ENCODE results near the gene NOM1.
A peak's percentile ranks its signal among the peaks of the same experiment; 100 is the strongest.

Gene NOM1

GRCh38 chr7:157007470-157008066 is 58.1 kb downstream of the NOM1 start:
- H3K27ac ChIP-seq: no peak overlapping the region
- DNase-seq (ENCODE audit: low spot score): no peak
- ChIA-PET POLR2A (ENCODE audit: low non-redundant PET) (no interaction called here), CTCF (no interaction called here)
- TF ChIP-seq CTCF (conservative IDR thresholded peaks at IDR 0.05; ENCODE audit: low read depth): no peak

DNA sequence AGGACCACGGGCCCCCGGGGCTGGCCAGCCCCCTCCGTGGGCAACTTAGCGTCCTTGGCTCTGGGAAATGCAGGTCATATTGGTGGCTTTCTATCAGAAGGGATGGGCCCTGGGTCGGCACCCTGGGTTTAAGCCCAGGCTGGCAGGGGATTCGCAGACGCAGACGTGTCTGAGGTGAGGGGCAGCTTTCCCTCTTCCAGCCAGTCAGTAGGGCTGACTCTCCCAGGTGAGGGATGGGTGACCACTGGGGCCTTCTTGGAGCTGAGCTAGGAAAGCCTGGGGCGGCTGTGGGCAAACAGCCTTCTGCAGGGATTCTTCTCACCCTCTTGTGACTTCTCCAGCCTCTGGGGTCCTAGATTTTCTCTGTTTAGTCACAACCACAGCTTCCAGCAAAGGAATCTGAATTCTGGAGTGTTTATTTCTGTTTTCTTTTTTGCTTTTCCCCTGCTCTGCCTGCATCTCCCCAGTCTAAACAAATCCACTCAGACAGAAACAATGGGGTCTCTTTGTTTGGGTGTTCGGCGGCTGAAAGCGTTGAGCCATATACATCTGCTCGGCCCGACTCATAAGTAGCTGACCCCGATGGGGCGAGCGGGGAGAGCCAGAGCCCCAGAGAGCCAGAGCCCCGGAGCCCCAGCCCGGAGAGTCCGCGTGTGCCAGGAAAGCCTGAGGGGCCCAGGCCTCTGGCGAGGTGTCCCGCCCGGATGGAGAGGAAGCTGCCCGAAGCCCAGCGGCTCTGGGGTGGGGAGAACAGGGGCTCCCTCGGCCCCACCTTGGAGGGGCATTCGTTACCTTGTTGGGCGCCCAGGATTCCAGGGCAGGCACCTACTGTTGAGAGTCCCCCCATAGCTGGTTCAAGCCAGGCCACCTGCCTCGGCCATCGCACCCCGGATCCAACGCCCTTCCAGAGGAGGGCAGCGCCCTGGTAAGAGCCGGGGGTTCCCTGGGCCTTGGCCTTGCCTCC is 59.0 kb downstream of the NOM1 start:
- ChIA-PET POLR2A (ENCODE audit: low non-redundant PET) (no interaction called here), CTCF (no interaction called here)
- no peak overlapping the region for H3K27ac ChIP-seq
- no peak for DNase-seq (ENCODE audit: low spot score)
- no peak for TF ChIP-seq CTCF (conservative IDR thresholded peaks at IDR 0.05; ENCODE audit: low read depth)

GRCh38 chr7:157009170-157009777 is 59.8 kb downstream of the NOM1 start:
- H3K27ac ChIP-seq: no peak overlapping the region
- CTCF ChIA-PET: no interaction called here
- no peak for TF ChIP-seq CTCF (conservative IDR thresholded peaks at IDR 0.05; ENCODE audit: low read depth)
- DNase-seq (ENCODE audit: low spot score): no peak
- POLR2A ChIA-PET (ENCODE audit: low non-redundant PET): no interaction called here

GRCh38 chr7:157009778-157010587 is 60.5 kb downstream of the NOM1 start:
- CTCF ChIA-PET: no interaction called here
- no peak for DNase-seq (ENCODE audit: low spot score)
- H3K27ac ChIP-seq: no peak overlapping the region
- TF ChIP-seq CTCF (conservative IDR thresholded peaks at IDR 0.05; ENCODE audit: low read depth): no peak
- POLR2A ChIA-PET (ENCODE audit: low non-redundant PET): interaction anchor here (0.7 kb wide), 1 partner anchor 65 kb away, joined by 3 read pairs; no protein-coding TSS in a partner anchor

DNA sequence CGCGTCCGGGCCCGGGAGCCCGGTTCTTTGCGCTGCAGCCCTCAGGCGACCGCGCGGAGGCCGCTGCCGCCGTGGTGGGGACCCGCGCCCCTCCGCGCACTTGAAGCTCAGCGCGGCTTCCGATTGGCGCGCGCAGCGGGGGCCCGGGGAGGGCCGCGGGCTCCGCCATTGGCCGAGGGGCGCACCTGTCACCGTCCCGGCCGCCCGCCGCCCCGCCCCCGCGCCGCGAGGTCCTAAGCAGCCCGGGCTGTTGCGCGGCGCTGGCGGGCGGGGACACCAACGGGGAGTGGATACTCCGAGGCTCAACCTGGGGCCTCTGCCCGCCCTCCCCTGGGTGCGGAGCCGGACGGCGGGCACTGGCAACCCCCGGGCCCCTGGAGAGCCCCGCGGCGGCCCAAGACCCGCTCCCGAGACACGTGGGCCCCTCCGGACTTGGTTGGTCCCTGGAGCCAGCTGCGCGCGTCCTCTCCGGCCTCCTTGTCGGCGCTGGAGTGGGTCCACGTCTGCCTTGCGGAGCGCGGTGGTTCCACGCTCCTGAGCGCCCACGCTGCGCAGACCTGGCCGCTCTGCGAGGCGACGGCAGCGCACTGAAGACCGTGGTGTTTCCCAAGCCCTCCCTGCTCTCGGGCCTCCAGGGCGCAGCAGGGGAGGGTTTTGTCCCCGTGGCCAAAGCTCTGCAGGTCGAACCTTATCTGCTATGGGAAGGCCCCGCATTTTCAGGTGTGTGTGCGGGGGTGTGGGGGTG is 61.2 kb downstream of the NOM1 start, which contains the start of gene MNX1:
TSS of gene MNX1 (minus strand) at position 76 of the 745 bp plus-strand sequence. CDS start 313 bp downstream, outside the sequence.
- POLR2A ChIA-PET (ENCODE audit: low non-redundant PET): interaction anchor here (0.7 to 1.0 kb wide), 2 partner anchors 66 to 127 kb away, joined by 3 read pairs; no protein-coding TSS in a partner anchor
- DNase-seq (ENCODE audit: low spot score): peak; percentile 81
- no peak for TF ChIP-seq CTCF (conservative IDR thresholded peaks at IDR 0.05; ENCODE audit: low read depth)
- CTCF ChIA-PET: interaction anchor here (0.7 kb wide), 1 partner anchor 12 kb away, joined by 3 read pairs; no protein-coding TSS in a partner anchor
- no peak within 1 kb of the TSS for H3K27ac ChIP-seq
